ENCODE measurements around the gene RPRML. TPM values are rescaled to one million over a fixed set of nuclear protein-coding genes. Genes with fewer than 3 reads are reported as not detected.
"Not testable (repeated sequence)": the region's sequence is repeated elsewhere in the genome, so short reads cannot be mapped to it uniquely, and the experiment has no call there.

RPRML gene
- total RNA-seq, 4 donors from 2014 or later, result 0.49 TPM; not detected in 3

DNA sequence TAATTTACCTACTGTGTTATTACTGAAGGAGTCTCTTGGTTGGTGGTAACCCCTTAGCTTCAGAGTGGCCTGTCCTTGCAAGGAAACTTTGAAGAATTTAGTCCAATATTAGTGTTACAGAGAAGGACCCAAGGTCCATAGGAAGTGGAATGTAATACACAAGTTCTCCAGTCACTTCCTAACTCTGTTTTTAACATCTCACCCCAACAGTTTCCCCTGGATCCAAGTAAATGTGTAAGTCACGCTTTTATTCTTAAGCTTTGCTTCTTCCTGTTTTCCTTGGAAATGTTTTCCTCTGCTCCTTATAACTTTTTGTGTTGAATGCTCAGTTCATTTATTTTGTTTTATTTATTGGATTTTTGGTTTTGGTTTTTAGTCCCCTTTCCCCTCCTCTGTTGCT lies 25.9 kb upstream of the RPRML start:
- Histone ChIP-seq H3K27ac (no peak overlapping the region), H3K4me3 (no peak overlapping the region), H3K4me1 (no peaks in the 10 kb centered on the region), H3K27me3 (no peaks in the 10 kb centered on the region), H3K36me3 (no peaks in the 10 kb centered on the region), H3K9me3 (no peaks in the 10 kb centered on the region)
- DNase-seq, result no peak
- no peak for TF ChIP-seq POLR2A (IDR thresholded peaks at IDR 0.05)
- TF ChIP-seq, protein P1, sequence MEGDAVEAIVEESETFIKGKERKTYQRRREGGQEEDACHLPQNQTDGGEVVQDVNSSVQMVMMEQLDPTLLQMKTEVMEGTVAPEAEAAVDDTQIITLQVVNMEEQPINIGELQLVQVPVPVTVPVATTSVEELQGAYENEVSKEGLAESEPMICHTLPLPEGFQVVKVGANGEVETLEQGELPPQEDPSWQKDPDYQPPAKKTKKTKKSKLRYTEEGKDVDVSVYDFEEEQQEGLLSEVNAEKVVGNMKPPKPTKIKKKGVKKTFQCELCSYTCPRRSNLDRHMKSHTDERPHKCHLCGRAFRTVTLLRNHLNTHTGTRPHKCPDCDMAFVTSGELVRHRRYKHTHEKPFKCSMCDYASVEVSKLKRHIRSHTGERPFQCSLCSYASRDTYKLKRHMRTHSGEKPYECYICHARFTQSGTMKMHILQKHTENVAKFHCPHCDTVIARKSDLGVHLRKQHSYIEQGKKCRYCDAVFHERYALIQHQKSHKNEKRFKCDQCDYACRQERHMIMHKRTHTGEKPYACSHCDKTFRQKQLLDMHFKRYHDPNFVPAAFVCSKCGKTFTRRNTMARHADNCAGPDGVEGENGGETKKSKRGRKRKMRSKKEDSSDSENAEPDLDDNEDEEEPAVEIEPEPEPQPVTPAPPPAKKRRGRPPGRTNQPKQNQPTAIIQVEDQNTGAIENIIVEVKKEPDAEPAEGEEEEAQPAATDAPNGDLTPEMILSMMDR (IDR thresholded peaks at IDR 0.05 in 4 of 5, conservative IDR thresholded peaks at IDR 0.05 in 1 of 5), result no peak
- ATAC-seq, result no peak
- in situ Hi-C loops (cut with MboI; ENCODE audit: low sequenced_read_pairs in 4 of 4), result loop anchor here in 2 of 4 donors (5.0 to 25.0 kb wide), 2 partner anchors 68 to 168 kb away; no protein-coding TSS in a partner anchor
- intact Hi-C loops (cut with DNase I; ENCODE audit: low total_unique reads), result no loop called here

DNA sequence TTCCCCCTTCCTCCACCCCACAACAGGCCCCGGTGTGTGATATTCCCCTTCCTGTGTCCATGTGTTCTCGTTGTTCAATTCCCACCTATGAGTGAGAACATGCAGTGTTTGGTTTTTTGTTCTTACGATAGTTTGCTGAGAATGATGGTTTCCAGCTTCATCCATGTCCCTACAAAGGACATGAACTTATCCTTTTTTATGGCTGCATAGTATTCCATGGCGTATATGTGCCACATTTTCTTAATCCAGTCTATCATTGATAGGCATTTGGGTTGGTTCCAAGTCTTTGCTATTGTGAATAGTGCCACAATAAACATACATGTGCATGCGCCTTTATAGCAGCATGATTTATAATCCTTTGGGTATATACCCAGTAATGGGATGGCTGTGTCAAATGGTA lies 24.8 kb upstream of the RPRML start:
- H3K4me1 ChIP-seq; H3K27me3 ChIP-seq; ATAC-seq; H3K36me3 ChIP-seq; DNase-seq; H3K27ac ChIP-seq; H3K4me3 ChIP-seq; H3K9me3 ChIP-seq; intact Hi-C loops (cut with DNase I; ENCODE audit: low total_unique reads): not testable (repeated sequence)
- in situ Hi-C loops (cut with MboI; ENCODE audit: low sequenced_read_pairs in 4 of 4), result loop anchor here in 2 of 4 donors (5.0 to 25.0 kb wide), 2 partner anchors 67 to 167 kb away; no protein-coding TSS in a partner anchor

DNA sequence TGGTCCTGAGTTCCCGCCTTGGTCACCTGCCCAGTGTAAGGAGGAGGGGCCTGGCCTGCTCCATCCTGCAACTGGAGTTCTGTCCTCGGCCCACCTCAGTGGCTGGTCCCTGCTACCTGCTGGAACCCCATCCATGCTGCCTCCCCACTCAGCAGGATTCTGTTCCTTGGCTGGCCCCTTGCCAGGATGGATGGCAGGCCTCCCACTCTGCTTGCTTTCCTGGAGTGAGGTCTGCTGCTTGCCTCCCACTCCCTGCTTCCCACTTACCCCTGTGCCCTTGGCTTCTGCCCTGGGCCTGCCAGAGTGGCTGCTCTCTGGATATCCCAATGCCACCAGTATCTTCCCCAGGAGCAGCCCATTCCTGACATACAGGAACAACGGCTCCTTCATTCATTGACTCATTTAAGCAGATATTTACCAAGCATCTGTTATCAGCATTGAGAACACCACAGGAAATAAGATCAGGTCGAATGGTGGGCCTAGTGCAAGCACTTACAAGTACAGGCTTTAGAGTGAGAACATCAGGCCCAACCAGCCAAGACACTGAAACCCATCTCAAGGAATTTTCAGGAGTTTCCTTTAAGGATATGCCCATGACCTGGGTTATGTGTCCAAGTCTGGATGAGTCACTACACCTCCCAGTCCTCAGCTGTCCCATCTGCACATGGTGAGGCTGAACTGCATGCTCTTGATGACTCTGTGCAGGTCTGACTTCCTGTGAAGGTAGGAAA lies 17.0 kb upstream of the RPRML start:
- no peaks in the 10 kb centered on the region for H3K27me3 ChIP-seq
- no peak for TF ChIP-seq POLR2A (IDR thresholded peaks at IDR 0.05)
- TF ChIP-seq, protein P1 (IDR thresholded peaks at IDR 0.05 in 4 of 5, conservative IDR thresholded peaks at IDR 0.05 in 1 of 5), result no peak
- in situ Hi-C loops (cut with MboI; ENCODE audit: low sequenced_read_pairs in 4 of 4) (no loop called here), intact Hi-C loops (cut with DNase I; ENCODE audit: low total_unique reads) (no loop called here)
- H3K36me3 ChIP-seq, result no peaks in the 10 kb centered on the region
- H3K4me1 ChIP-seq, result peaks cover 0 to 5% of the 10 kb centered on the region in 2 donors
- no peaks in the 10 kb centered on the region for H3K9me3 ChIP-seq
- H3K4me3 ChIP-seq, result no peak overlapping the region
- ATAC-seq (no peak), DNase-seq (no peak)
- H3K27ac ChIP-seq, result no peak overlapping the region

DNA sequence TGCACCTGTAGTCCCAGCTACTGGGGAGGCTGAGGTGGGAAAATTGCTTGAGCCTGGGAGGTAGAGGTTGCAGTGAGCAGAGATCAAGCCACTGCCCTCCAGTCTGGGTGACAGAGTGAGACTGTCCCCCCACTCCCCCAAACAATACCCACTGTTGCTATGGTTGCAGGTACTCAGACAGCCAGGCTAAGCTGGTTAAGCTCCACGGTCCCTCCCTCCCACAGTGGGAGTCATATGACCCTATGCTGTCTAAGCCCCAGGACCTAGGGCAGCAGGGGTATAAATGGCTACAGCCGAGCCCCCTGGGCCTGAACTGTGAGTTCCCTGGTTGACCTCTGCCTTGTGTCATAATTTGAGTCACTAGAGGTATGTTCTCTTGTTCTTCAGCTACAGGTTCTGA lies 15.9 kb upstream of the RPRML start:
- no peaks in the 10 kb centered on the region for H3K36me3 ChIP-seq
- intact Hi-C loops (cut with DNase I; ENCODE audit: low total_unique reads) (no loop called here), in situ Hi-C loops (cut with MboI; ENCODE audit: low sequenced_read_pairs in 4 of 4) (no loop called here)
- DNase-seq (no peak), ATAC-seq (no peak)
- no peaks in the 10 kb centered on the region for H3K27me3 ChIP-seq
- peaks cover under 1 to 5% of the 10 kb centered on the region in 2 donors for H3K4me1 ChIP-seq
- H3K27ac ChIP-seq, result no peak overlapping the region
- no peak for TF ChIP-seq POLR2A (IDR thresholded peaks at IDR 0.05)
- TF ChIP-seq, protein P1 (IDR thresholded peaks at IDR 0.05 in 4 of 5, conservative IDR thresholded peaks at IDR 0.05 in 1 of 5), result no peak
- no peak overlapping the region for H3K4me3 ChIP-seq
- H3K9me3 ChIP-seq, result no peaks in the 10 kb centered on the region

DNA sequence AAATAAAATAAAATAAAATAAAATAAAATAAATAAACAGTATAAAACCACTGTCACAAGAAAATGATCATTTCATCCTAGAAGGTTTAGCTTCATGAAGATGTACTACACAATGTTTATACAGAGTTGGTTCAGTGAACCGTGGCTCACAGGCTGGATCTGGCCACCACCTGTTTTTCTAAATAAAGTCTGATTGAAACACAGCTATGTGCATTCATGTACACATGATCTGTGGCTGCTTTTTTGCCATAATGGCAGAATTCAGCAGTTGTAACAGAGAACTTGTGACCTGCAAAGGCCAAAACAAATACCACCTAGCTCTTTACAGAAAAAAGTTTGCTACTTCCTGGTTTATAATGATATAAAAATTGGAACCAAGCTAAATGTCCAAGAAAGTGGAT lies 12.6 kb upstream of the RPRML start:
- intact Hi-C loops (cut with DNase I; ENCODE audit: low total_unique reads), result no loop called here
- TF ChIP-seq POLR2A (IDR thresholded peaks at IDR 0.05), result no peak
- TF ChIP-seq, protein P1 (IDR thresholded peaks at IDR 0.05 in 4 of 5, conservative IDR thresholded peaks at IDR 0.05 in 1 of 5), result no peak
- H3K36me3 ChIP-seq, result no peaks in the 10 kb centered on the region
- peaks cover 5 to 6% of the 10 kb centered on the region in 2 donors for H3K4me1 ChIP-seq
- in situ Hi-C loops (cut with MboI; ENCODE audit: low sequenced_read_pairs in 4 of 4), result no loop called here
- H3K27ac ChIP-seq, result no peak overlapping the region
- no peaks in the 10 kb centered on the region for H3K9me3 ChIP-seq
- ATAC-seq (no peak), DNase-seq (no peak)
- H3K27me3 ChIP-seq, result no peaks in the 10 kb centered on the region
- H3K4me3 ChIP-seq, result no peak overlapping the region
